Myocyte (in vitro differentiated cells): ENCODE results near the gene NDOR1. TPM values are rescaled to one million over a fixed set of nuclear protein-coding genes. Genes with fewer than 3 reads are reported as not detected.
A peak's percentile ranks its signal among the peaks of the same experiment; 100 is the strongest.
"Not testable (repeated sequence)": the region's sequence is repeated elsewhere in the genome, so short reads cannot be mapped to it uniquely, and the experiment has no call there.

Source experiments
- DNase-seq: peaks from one replicate; pipeline ENCODE4 v3.0.0-alpha.2; 2012; ENCODE audit warnings: low read depth
- total RNA-seq: library from RNA; depleted of rRNA; stranded (reverse); fragments of >200 nt; gene quantifications from 2 replicates; pipeline ENCODE4 v1.2.3, GENCODE V29; 2014

NDOR1 gene
- total RNA-seq, 1 donor from 2014 or later = 6.1 TPM

GRCh38 chr9:137241490-137242268, 36.2 kb downstream of the NDOR1 start:
- peak; percentile 50 for DNase-seq

GRCh38 chr9:137242269-137243203, 37.0 kb downstream of the NDOR1 start:
- no peak for DNase-seq

GRCh38 chr9:137243266-137243625, 37.7 kb downstream of the NDOR1 start:
- DNase-seq = not testable (repeated sequence)

DNA sequence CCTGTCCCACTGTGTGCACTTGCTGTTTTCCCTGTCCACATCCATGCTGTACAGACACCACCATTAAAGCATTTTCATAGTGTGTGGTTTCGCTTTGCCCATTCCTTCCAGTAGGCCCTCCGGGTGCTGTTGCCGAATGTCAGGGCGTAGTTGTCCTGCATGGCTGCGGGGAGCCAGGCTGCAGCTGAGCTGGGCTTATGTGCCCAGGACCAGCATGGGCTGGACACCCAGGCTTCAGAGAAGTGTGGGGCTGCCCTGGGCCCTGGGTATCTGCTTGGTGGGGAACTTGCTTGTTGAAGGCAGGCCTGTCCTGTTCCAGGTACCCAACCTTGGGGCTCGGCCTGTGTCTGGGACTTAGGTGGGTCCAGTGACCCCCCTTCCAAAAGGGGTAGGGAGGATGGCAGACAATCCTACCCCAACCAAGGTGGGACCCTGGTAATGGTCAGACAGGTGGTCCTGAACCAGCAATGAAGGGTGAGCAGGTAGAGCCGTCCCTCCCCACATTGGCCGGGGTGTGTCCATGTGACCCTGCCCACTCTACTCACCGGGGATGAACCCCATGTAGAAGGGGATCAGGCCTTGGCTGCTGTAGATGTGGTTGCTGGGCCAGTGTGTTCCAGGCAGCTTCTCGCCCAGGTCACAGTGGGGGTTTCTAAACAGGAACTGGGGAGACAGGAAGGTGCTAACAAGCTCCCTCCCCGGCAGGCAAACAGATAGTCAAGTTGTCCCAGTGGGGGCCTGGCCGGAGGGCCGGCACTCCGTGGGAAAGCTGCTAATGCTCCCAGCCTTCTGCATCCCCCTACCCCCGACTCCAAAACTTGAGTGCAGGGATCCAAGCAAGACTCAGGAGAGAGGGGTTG, 38.4 kb downstream of the NDOR1 start:
- no peak for DNase-seq

- DNase-seq = no peak
These were observed 39.3 kb downstream of the NDOR1 start for GRCh38 chr9:137244486-137245449.

- DNase-seq = no peak
These were observed 40.2 kb downstream of the NDOR1 start for GRCh38 chr9:137245450-137246421.

- no peak for DNase-seq
These were observed 41.8 kb downstream of the NDOR1 start for GRCh38 chr9:137247135-137247915.

DNA sequence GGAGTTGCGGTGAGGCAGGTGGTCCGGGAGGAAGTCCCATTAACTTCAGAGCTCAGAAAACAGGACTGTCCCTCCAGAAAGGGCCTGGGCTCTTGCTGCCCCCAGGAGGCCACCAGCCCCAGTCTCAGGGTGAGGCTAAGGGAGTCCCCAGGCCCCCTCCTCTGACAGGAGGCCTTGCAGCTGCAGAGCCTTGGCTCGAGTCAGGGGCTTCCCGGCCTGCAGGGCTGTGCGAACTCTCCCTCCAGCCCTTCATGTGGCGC, 42.3 kb downstream of the NDOR1 start:
- DNase-seq = no peak

GRCh38 chr9:137250329-137251193, 45.1 kb downstream of the NDOR1 start:
- no peak for DNase-seq

- no peak for DNase-seq
These were observed 45.6 kb downstream of the NDOR1 start, which contains the start of gene STPG3 for GRCh38 chr9:137251194-137251461. Gene STPG3, plus strand, starts transcription at chr9:137251286. Its CDS starts 1 bp downstream, at chr9:137251287.

- no peak for DNase-seq
These were observed 46.2 kb downstream of the NDOR1 start for GRCh38 chr9:137251490-137252268.

GRCh38 chr9:137252555-137253506, 47.3 kb downstream of the NDOR1 start:
- DNase-seq = no peak

DNA sequence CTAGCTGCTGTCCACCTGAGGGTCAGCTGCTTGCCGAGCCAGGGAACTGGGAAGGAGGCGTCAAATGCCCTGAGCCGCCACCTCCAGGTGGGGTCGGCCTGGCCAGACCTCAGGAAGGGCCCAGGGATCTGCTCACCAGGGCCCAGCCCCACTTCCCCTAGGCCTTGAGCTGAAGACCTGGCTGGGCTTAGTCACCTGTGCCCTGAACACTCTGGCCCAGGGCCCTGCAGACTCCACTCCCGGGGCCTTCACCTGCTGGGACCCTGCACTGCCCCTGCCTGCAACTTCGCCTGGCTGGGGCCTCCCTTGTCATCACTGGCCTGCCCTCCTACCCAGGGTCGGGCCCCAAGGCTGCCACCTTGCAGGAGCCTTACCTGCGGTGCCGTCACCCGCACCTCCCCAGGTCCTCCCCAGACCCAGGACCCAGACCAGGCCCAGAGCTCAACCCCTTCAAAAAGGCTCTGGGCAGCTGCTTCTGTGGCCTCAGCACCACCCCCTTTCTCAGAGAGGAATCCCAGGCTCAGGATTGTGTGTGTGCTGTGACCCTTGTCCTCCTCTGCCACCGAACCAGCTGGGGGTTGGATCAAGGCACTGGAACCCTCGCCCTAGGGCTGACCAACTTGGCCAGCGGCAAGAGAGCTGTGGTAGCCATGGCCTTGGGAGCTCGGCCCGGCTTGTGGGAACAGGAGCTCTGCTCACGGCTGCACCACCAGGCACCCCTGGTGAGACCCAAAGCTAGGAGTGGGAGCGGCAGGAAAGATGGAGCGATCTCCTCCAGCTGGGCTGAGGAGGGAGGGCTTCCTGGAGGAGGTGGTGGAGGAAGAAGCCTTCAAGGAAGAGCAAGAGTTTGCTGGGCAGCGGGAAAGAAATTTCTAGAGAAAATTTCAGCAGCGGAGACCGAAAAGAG, 48.5 kb downstream of the NDOR1 start:
- DNase-seq = peak; percentile 62

- peak; percentile 88 for DNase-seq
These were observed 49.3 kb downstream of the NDOR1 start, which contains the start of gene NELFB for GRCh38 chr9:137254624-137255447. Gene NELFB, plus strand, starts transcription at chr9:137255327.
